GM18907 (cell line): ENCODE data around the gene POLN.
A peak's percentile ranks its signal among the peaks of the same experiment; 100 is the strongest.

Experiments
- ATAC-seq: cut with Tn5 transposase; IDR thresholded peaks from one replicate; pipeline ENCODE4 v1.9.1; 2021; ENCODE audit warnings: mild to moderate bottlenecking, moderate library complexity; ENCODE audit not compliant: unreplicated experiment

Gene POLN

GRCh38 chr4:2241410-2242353 is at the start of gene POLN, which contains the start of gene HAUS3:
Gene POLN (minus strand): TSS chr4:2242121. CDS start chr4:2229231, 12,890 bp downstream.
Gene HAUS3 (minus strand): TSS chr4:2242121. CDS start chr4:2240946, 1,175 bp downstream.
- peak; percentile 87 for ATAC-seq

GRCh38 chr4:2290974-2291704 is 49.2 kb upstream of the POLN start:
- ATAC-seq, result no peak

- ATAC-seq, result no peak
Measured at GRCh38 chr4:2290488-2290887, 48.6 kb upstream of the POLN start.

- ATAC-seq, result no peak
Measured at GRCh38 chr4:2289955-2290333, 48.0 kb upstream of the POLN start.

- ATAC-seq, result no peak
Measured at GRCh38 chr4:2289311-2289954, 47.5 kb upstream of the POLN start.

- no peak for ATAC-seq
Measured at GRCh38 chr4:2288051-2288541, 46.2 kb upstream of the POLN start.

- no peak for ATAC-seq
Measured at GRCh38 chr4:2287594-2287915, 45.6 kb upstream of the POLN start.

- no peak for ATAC-seq
Measured at GRCh38 chr4:2286904-2287593, 45.1 kb upstream of the POLN start.

- no peak for ATAC-seq
Measured at GRCh38 chr4:2285613-2286381, 43.9 kb upstream of the POLN start.

- no peak for ATAC-seq
Measured at GRCh38 chr4:2284934-2285612, 43.2 kb upstream of the POLN start.

- ATAC-seq, result no peak
Measured at GRCh38 chr4:2284161-2284933, 42.4 kb upstream of the POLN start.

GRCh38 chr4:2283199-2283711 is 41.3 kb upstream of the POLN start:
- ATAC-seq, result no peak

- peak; percentile 88 for ATAC-seq
Measured at GRCh38 chr4:2281575-2282343, 39.8 kb upstream of the POLN start.

GRCh38 chr4:2280531-2281300 is 38.8 kb upstream of the POLN start:
- no peak for ATAC-seq

GRCh38 chr4:2277956-2278355 is 36.0 kb upstream of the POLN start:
- no peak for ATAC-seq

GRCh38 chr4:2276581-2277325 is 34.8 kb upstream of the POLN start:
- ATAC-seq, result no peak
